Subcutaneous abdominal adipose tissue (tissue), 5 donors: Measurements from ENCODE around the gene ARL15.

Experiments
- H3K27ac ChIP-seq: one replicate; pipeline ENCODE4 v1.7.0; 2013; ENCODE audit warnings: low read depth, mild to moderate bottlenecking, inconsistent platforms, low read length, moderate library complexity
- H3K27me3 ChIP-seq, 5 donors: one replicate each; pipeline ENCODE4 v1.7.0; 2013; ENCODE audit warnings: low read length in 5 of 5, inconsistent platforms in 1 of 5; ENCODE audit not compliant: control insufficient read depth in 5 of 5, insufficient read depth in 4 of 5
- H3K36me3 ChIP-seq, 5 donors: one replicate each; pipeline ENCODE4 v1.7.0; 2013; ENCODE audit warnings: low read length in 5 of 5; ENCODE audit not compliant: control insufficient read depth in 5 of 5, insufficient read depth in 5 of 5
- H3K4me1 ChIP-seq, 5 donors: one replicate each; pipeline ENCODE4 v1.7.0; 2013; ENCODE audit warnings: low read length in 5 of 5, mild to moderate bottlenecking in 3 of 5, moderate library complexity in 1 of 5; ENCODE audit not compliant: control insufficient read depth in 5 of 5, insufficient read depth in 5 of 5
- H3K4me3 ChIP-seq, 5 donors: one replicate each; pipeline ENCODE4 v1.7.0; 2013; ENCODE audit warnings: low read length in 5 of 5, low read depth in 1 of 5
- H3K9ac ChIP-seq, 5 donors: one replicate each; pipeline ENCODE4 v1.7.0; 2013; ENCODE audit warnings: low read length in 5 of 5, mild to moderate bottlenecking in 4 of 5, moderate library complexity in 3 of 5
- H3K9me3 ChIP-seq, 5 donors: one replicate each; pipeline ENCODE4 v1.7.0; 2013; ENCODE audit warnings: low read length in 5 of 5; ENCODE audit not compliant: control insufficient read depth in 5 of 5
- donor health status: healthy.
- donor health status: healthy.
- donor health status: healthy.
- donor health status: healthy.
- donor health status: healthy.

The ARL15 gene

GRCh38 chr5:54332720-54333119 is 22.3 kb upstream of the ARL15 start:
- no peaks in the 10 kb centered on the region for H3K36me3 ChIP-seq
- H3K27ac ChIP-seq, result no peak overlapping the region
- no peak overlapping the region for H3K4me3 ChIP-seq
- H3K9ac ChIP-seq, result no peak overlapping the region
- peaks cover 0 to 14% (median 4%) of the 10 kb centered on the region in 5 donors for H3K9me3 ChIP-seq
- no peaks in the 10 kb centered on the region for H3K4me1 ChIP-seq
- H3K27me3 ChIP-seq, result no peaks in the 10 kb centered on the region

GRCh38 chr5:54329731-54330709 is 19.6 kb upstream of the ARL15 start:
- no peaks in the 10 kb centered on the region for H3K36me3 ChIP-seq
- H3K27ac ChIP-seq, result no peak overlapping the region
- no peaks in the 10 kb centered on the region for H3K4me1 ChIP-seq
- H3K4me3 ChIP-seq, result no peak overlapping the region
- peaks cover 0 to 3% (median 0%) of the 10 kb centered on the region in 5 donors for H3K27me3 ChIP-seq
- H3K9ac ChIP-seq, result no peak overlapping the region
- H3K9me3 ChIP-seq, result peaks cover 0 to 7% (median 3%) of the 10 kb centered on the region in 5 donors

- Histone ChIP-seq H3K4me1 (peaks cover 0 to 2% (median 0%) of the 10 kb centered on the region in 5 donors), H3K9me3 (no peaks in the 10 kb centered on the region), H3K27ac (no peak overlapping the region), H3K4me3 (no peak overlapping the region), H3K36me3 (no peaks in the 10 kb centered on the region), H3K9ac (no peak overlapping the region), H3K27me3 (peaks cover 0 to 3% (median 0%) of the 10 kb centered on the region in 5 donors)
Measured at GRCh38 chr5:54326662-54327270, 16.4 kb upstream of the ARL15 start.

GRCh38 chr5:54325610-54326311 is 15.4 kb upstream of the ARL15 start:
- Histone ChIP-seq H3K9ac (no peak overlapping the region), H3K36me3 (no peaks in the 10 kb centered on the region), H3K9me3 (no peaks in the 10 kb centered on the region), H3K4me3 (no peak overlapping the region), H3K4me1 (peaks cover 0 to 2% (median 0%) of the 10 kb centered on the region in 5 donors), H3K27me3 (peaks cover 0 to 3% (median 0%) of the 10 kb centered on the region in 5 donors), H3K27ac (no peak overlapping the region)

- no peak overlapping the region for H3K9ac ChIP-seq
- peaks cover 0 to 3% (median 0%) of the 10 kb centered on the region in 5 donors for H3K27me3 ChIP-seq
- H3K4me3 ChIP-seq, result no peak overlapping the region
- H3K36me3 ChIP-seq, result no peaks in the 10 kb centered on the region
- peaks cover 0 to 2% (median 0%) of the 10 kb centered on the region in 5 donors for H3K4me1 ChIP-seq
- H3K9me3 ChIP-seq, result no peaks in the 10 kb centered on the region
- H3K27ac ChIP-seq, result no peak overlapping the region
Measured at GRCh38 chr5:54325272-54325609, 14.9 kb upstream of the ARL15 start.

GRCh38 chr5:54324651-54325271 is 14.4 kb upstream of the ARL15 start:
- Histone ChIP-seq H3K9me3 (no peaks in the 10 kb centered on the region), H3K4me1 (peaks cover 0 to 2% (median 0%) of the 10 kb centered on the region in 5 donors), H3K36me3 (no peaks in the 10 kb centered on the region), H3K4me3 (no peak overlapping the region), H3K27me3 (peaks cover 0 to 3% (median 0%) of the 10 kb centered on the region in 5 donors), H3K27ac (no peak overlapping the region), H3K9ac (no peak overlapping the region)

GRCh38 chr5:54323495-54323894 is 13.1 kb upstream of the ARL15 start:
- Histone ChIP-seq H3K4me1 (peaks cover 0 to 2% (median 0%) of the 10 kb centered on the region in 5 donors), H3K9me3 (no peaks in the 10 kb centered on the region), H3K27me3 (peaks cover 0 to 3% (median 0%) of the 10 kb centered on the region in 5 donors), H3K36me3 (no peaks in the 10 kb centered on the region), H3K9ac (no peak overlapping the region), H3K4me3 (no peak overlapping the region), H3K27ac (no peak overlapping the region)

- no peaks in the 10 kb centered on the region for H3K9me3 ChIP-seq
- H3K36me3 ChIP-seq, result no peaks in the 10 kb centered on the region
- no peak overlapping the region for H3K27ac ChIP-seq
- H3K4me3 ChIP-seq, result no peak overlapping the region
- H3K9ac ChIP-seq, result no peak overlapping the region
- H3K27me3 ChIP-seq, result no peaks in the 10 kb centered on the region
- H3K4me1 ChIP-seq, result peaks cover 0 to 2% (median 0%) of the 10 kb centered on the region in 5 donors
Measured at GRCh38 chr5:54320256-54320655, 9.9 kb upstream of the ARL15 start.

- H3K4me3 ChIP-seq, result no peak overlapping the region
- no peaks in the 10 kb centered on the region for H3K27me3 ChIP-seq
- H3K9me3 ChIP-seq, result no peaks in the 10 kb centered on the region
- H3K27ac ChIP-seq, result no peak overlapping the region
- no peaks in the 10 kb centered on the region for H3K36me3 ChIP-seq
- H3K4me1 ChIP-seq, result no peaks in the 10 kb centered on the region
- no peak overlapping the region for H3K9ac ChIP-seq
Measured at GRCh38 chr5:54317511-54318260, 7.3 kb upstream of the ARL15 start.
